Measurements from ENCODE around the gene GRID1.

GRID1 gene

GRCh38 chr10:86224354-86225102 lies 142.1 kb downstream of the GRID1 start:
- no peak overlapping the region for H3K27ac ChIP-seq
- no peak for TF ChIP-seq CTCF (conservative IDR thresholded peaks at IDR 0.05)

GRCh38 chr10:86223256-86223655 lies 143.3 kb downstream of the GRID1 start:
- H3K27ac ChIP-seq, result no peak overlapping the region
- no peak for TF ChIP-seq CTCF (conservative IDR thresholded peaks at IDR 0.05)

DNA sequence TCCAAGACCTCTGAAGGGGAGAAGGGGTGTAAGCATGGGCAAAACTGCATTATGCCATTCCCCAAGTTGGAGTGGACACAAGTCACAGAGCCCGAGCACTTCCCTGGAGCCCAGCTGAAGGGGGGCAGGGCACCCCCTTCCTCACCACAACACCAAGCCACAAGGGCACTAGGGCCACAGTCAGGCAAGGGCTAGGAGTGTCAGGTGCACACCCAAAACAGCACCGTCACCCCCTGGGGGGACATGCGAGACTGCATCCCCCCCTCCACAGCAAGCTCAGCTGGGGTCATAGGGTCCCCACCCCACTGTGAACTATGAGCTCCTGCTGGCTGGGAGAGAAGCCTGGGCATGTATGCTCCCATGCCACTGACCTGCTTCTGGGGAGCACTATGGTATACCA lies 143.9 kb downstream of the GRID1 start:
- TF ChIP-seq CTCF (conservative IDR thresholded peaks at IDR 0.05), result no peak
- H3K27ac ChIP-seq, result no peak overlapping the region

- no peak for TF ChIP-seq CTCF (conservative IDR thresholded peaks at IDR 0.05)
- no peak overlapping the region for H3K27ac ChIP-seq
These were observed 144.3 kb downstream of the GRID1 start for GRCh38 chr10:86222336-86222650.

DNA sequence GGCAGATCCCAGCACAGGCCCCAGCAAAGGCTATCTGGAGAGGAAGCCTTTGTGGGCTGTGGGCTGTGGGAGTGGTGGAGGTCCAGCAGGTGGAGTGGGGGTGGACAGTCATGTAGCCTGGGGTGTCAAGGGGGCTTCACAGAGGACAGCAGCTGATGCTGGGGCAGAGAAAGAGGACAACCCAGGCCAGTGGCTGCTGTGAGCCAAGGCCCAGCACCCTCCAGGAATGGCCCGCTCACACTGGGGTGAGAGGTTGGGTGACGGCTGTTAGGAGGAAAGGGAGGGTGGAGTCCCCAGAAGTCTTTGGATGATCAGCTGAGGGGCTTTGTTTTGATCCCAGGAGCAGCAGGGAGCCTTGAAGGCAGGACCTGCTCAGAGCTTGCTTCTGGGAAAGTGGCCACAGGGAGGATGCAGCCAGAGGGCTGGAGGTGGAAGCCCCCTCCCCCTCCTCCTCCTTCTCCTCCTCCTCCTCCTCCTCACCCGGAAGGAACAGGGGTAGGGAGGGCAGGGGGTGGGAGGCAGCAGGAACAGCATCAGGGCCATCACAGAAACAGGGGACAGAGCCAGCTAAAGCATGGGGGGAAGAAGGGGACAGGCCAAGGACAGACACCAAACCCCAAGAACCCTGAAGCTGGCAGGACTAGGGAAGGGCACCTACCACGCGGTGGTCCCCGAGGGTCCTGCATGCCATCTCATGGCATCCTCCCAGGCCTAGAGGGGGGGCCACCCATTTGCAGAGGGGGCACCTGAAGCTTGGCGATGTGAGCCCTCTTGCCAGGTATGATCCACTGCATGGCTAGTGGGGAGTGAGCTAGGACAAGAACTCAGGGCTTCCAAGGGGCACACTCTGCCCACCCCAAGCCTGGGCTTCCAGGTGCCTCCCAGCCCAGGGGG lies 144.9 kb downstream of the GRID1 start:
- no peak overlapping the region for H3K27ac ChIP-seq
- TF ChIP-seq CTCF (conservative IDR thresholded peaks at IDR 0.05), result no peak

DNA sequence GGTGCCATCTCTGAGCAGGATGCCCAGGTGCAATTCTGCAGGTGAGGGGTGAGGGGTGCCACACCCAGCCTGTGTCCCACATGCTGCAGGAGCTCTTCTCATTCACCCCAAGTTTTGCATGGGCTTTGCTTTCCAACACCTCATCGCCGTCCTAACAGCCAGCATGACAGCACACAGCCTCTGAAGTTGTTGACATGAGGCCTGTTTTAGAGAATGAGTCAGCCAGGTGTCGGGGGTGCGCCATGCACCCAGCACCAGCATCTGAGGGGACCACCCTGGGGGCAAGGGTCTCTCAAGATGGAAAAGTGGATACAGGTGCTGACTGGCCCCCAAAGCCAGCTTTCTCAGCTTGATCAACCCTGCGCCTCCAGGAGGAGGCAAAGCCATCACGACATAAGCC lies 146.0 kb downstream of the GRID1 start:
- H3K27ac ChIP-seq, result no peak overlapping the region
- no peak for TF ChIP-seq CTCF (conservative IDR thresholded peaks at IDR 0.05)

DNA sequence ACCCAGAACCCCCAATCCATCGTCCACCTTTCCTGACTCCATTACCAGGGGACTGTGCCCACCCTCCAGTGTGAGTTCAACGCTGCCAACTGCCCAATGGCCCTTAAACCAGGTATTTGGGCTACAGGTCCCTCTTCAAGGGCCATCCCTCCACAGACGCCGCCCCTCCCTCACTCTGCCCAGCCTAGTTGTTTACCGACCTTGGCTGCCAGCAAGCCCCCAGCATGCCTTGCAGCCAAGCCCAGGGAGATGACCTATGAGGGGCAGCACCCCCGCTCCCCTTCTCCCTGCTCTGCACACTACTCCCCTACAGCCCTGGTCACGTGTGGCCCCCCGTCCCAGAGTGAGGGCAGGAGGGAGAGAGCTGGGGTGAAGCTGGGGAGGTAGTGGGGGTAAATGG lies 147.3 kb downstream of the GRID1 start:
- no peak for TF ChIP-seq CTCF (conservative IDR thresholded peaks at IDR 0.05)
- no peak overlapping the region for H3K27ac ChIP-seq
